SW480 (cell line): ENCODE data around the gene RBL1.
"Not testable (repeated sequence)": the region's sequence is repeated elsewhere in the genome, so short reads cannot be mapped to it uniquely, and the experiment has no call there.

Experiments used
- DNase-seq: peaks from one replicate; pipeline ENCODE4 v3.0.0-alpha.2; 2016; ENCODE audit warnings: low spot score

The RBL1 gene

GRCh38 chr20:37072293-37073196 is 23.3 kb downstream of the RBL1 start:
- DNase-seq: no peak

GRCh38 chr20:37071481-37071911 is 24.3 kb downstream of the RBL1 start:
- DNase-seq: no peak

- not testable (repeated sequence) for DNase-seq
Observed at GRCh38 chr20:37069563-37069962, 26.2 kb downstream of the RBL1 start.

GRCh38 chr20:37066168-37066567 is 29.6 kb downstream of the RBL1 start:
- no peak for DNase-seq

- DNase-seq: no peak
Observed at GRCh38 chr20:37055276-37055675, 40.5 kb downstream of the RBL1 start.

- no peak for DNase-seq
Observed at GRCh38 chr20:37053230-37053950, 42.4 kb downstream of the RBL1 start.

GRCh38 chr20:37042986-37043972 is 52.5 kb downstream of the RBL1 start:
- DNase-seq: no peak

- not testable (repeated sequence) for DNase-seq
Observed at GRCh38 chr20:37039366-37039765, 56.4 kb downstream of the RBL1 start.

- no peak for DNase-seq
Observed at GRCh38 chr20:37032077-37032476, 63.7 kb downstream of the RBL1 start.

GRCh38 chr20:37020636-37021035 is 75.2 kb downstream of the RBL1 start:
- no peak for DNase-seq

GRCh38 chr20:37012631-37013030 is 83.2 kb downstream of the RBL1 start:
- DNase-seq: not testable (repeated sequence)

GRCh38 chr20:37011858-37012257 is 83.9 kb downstream of the RBL1 start:
- DNase-seq: not testable (repeated sequence)

GRCh38 chr20:37011147-37011546 is 84.7 kb downstream of the RBL1 start:
- no peak for DNase-seq

GRCh38 chr20:37007898-37008649 is 87.7 kb downstream of the RBL1 start:
- DNase-seq: no peak

- not testable (repeated sequence) for DNase-seq
Observed at GRCh38 chr20:37005062-37005942, 90.5 kb downstream of the RBL1 start.

- DNase-seq: not testable (repeated sequence)
Observed at GRCh38 chr20:37001634-37002033, 94.2 kb downstream of the RBL1 start.

- DNase-seq: not testable (repeated sequence)
Observed at GRCh38 chr20:37000171-37000570, 95.6 kb downstream of the RBL1 start.

- DNase-seq: no peak
Observed at GRCh38 chr20:36998652-36999051, 97.1 kb downstream of the RBL1 start.

- DNase-seq: no peak
Observed at GRCh38 chr20:36997121-36997520, 98.7 kb downstream of the RBL1 start.

GRCh38 chr20:36994221-36994620 is 101.6 kb downstream of the RBL1 start:
- not testable (repeated sequence) for DNase-seq
